NCI-H2227 (cell line): ENCODE results near the gene GTPBP3.
A peak's percentile ranks its signal among the peaks of the same experiment; 100 is the strongest.

Source experiments
- DNase-seq: peaks from one replicate; lab custom pipeline; 2025; ENCODE audit not compliant: unreplicated experiment; lab: John Stamatoyannopoulos, UW

Gene GTPBP3

DNA sequence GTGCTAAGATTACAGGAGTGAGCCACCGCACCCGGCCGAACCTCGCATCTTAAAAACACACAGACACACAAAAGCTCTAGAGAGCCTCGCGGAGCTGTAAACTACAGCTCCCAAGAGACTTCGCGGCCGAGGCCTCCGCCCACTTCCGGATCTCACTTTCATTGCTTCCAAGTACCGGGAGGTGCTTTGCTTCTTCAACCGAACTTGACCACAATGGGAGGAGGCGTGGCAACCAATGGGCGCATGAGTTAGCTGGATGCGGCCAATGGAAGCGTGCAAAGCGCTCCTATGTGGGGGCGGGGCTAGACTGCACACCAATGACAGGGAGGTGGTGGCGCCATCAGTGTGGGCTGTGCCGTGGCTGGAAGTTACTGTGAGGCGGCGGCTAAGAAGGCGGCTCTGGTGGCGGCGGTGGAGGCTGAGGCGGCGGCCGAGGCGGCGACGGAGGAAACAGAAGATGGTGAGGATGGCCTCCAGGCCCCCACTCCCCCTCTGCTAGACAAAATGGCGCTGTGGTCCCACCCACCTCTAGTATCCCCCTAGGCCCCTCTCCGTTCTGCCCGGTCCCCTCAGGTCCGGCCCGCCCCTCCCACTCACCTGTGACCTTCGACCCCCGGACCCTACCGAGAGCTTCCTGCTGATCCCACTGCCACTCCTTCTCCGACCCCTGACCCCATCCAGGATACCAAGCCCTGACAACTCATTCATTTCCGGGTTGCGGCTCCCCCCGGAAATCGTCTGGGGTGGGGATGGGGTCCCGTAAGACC lies 28.0 kb upstream of the GTPBP3 start, which contains the start of gene DDA1:
DDA1 (plus strand) TSS at position 366 of the 767 bp plus-strand sequence; CDS start at position 458, 92 bp downstream.
- peak; percentile 99 for DNase-seq

DNA sequence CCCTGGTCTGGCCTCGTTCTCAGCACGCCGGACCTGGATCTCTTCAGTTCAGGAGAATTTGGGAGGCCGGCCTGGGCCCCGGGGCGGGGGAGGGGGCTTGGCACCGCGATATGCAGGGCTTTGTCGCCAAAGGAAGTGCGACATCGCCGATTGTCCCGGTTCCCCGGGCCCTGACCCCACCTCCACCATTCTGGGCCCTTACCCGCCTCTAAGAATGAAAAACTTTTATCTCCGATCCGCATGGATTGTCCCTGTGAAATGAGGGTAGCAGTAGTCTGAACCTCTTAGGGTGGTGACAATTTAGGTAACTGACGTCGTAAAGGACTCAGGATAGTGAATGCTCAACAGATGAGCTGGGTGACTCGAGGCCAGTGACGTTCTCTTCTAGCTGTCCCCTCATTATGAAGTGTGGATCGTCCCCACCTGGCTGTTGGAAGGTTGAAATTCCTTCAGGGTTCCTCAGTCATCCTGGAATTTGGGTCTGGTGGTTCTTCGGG lies 27.3 kb upstream of the GTPBP3 start:
- DNase-seq = no peak

- no peak for DNase-seq
These were observed 25.7 kb upstream of the GTPBP3 start for GRCh38 chr19:17311455-17312188.

- DNase-seq = no peak
These were observed 24.9 kb upstream of the GTPBP3 start for GRCh38 chr19:17312189-17313113.

- DNase-seq = no peak
These were observed 23.3 kb upstream of the GTPBP3 start for GRCh38 chr19:17314007-17314593.

DNA sequence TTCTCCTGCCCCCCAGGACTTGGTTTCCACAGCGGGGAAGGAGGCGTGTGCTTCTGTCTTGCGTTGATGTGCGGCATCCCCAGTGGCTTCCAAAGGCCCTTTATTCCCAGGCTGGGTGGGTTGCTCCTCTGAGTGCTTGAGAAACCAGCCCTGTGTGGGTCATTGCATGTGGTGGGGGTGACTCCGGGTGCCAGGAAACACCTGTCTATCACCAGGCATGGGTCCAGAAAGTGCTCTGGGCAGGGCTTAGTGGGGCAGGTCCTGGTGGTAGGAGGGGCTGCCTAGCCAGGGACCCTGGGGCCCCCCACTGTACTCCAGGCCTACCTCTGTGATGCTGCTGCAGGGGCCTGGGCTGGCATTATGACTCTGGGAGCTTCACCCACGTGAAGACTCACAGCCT lies 18.4 kb upstream of the GTPBP3 start:
- no peak for DNase-seq

DNA sequence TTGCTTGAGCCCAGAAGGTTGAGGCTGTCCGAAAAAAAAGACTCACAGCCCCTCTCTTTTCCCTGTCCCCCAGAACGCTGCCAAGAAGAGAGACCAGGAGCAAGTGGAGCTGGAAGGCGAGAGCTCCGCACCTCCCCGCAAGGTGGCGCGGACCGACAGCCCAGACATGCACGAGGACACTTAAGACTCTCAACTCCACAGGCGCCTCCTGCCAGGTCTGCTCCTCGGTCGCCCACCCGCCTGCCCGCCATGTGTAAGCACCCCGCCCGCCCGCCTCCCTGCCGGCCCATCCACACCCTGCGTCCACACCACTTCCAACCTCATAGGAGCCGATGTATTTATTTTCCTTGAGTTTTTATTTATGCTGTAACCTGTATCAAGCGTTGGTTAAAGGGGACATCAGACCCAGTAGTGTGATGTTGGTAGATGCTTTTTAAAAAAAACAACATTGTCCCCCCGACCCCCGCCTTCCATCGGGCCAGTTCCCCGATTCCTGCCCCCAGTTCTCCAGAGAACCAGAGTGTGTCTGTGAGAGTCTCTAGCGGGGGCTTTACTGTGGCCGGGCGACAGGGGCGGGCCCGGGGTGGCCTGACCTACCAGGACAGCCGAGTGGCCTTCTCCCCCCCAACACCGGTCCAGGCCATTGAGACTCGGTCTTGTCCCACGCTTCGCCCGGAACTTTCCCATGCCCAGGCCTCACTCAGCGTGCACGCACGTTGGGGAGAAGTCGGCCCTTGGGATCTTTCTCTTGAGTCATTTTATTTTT lies 17.7 kb upstream of the GTPBP3 start:
- no peak for DNase-seq

DNA sequence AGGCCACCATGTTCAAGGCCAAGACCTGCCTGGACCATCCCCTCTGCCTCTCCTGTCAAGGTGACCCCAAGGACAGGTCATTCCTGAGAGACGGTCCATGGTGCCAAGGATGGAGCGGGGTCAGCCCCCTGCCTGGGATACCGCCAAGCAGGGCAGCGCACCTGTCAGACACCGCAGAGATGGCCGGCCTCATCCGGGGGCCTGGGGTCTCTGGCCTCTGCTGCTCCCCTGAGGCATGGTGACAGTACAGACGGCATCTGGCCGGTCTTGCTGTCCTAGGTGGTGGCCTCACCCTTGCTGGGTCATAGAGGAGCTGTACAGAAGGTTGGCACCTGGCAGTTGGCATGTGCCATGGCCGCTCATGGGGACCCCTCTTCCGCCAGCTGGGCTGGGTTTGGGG lies 16.9 kb upstream of the GTPBP3 start:
- no peak for DNase-seq

- no peak for DNase-seq
These were observed 15.5 kb upstream of the GTPBP3 start for GRCh38 chr19:17321655-17322489.

DNA sequence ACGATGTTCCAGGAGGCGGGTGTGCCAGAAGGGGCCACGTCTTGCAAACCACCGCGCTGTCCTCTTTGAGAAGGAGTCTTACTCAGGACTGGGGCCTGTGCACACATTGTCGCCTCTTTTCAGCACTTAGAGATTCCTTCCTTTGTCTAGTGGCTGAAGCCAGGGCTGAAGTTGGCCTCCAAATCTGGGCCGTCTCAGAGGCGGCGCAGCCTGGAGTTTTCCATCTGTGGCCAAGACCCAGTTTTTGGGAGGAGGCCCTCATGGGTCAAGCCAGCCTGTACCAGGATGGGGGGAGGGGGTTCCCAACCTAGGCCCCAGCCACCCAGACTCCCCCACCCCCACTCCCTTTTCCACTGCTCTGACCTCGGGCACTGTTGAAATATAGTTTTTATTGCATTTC lies 14.5 kb upstream of the GTPBP3 start:
- DNase-seq = no peak

DNA sequence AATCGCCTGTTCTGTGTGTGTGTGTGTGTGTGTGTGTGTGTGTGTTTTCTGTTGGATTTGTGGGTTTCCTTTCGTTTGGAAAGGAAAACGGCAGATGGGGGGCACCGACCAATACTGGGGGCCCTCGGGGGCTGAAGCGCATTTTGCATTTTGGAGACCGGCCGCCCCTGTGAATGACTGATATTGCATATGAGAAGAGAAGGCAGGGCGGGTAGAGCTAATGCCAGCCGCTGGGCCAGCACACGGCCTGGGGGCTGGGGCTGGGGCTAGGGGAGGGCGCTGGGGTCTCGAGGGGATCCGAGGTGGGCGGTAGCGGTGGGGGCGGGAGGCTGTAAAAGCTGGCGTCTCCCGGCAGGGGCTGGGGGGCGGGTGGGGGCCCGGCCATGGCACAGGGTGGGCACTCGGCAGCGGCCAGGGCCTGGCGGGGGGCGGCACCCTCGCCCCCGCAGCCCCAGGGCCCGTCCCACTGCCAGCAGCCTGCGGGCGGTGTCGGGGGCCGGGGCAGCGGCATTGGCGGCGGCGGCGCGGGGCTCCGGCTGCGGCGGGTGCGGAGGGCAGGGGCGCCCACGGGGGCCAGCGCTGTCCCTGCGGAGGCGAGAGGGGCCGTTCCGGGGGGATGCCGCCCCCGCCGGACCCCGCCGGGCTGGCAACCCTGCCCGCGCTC lies 13.9 kb upstream of the GTPBP3 start:
- no peak for DNase-seq

GRCh38 chr19:17323964-17324332 lies 13.4 kb upstream of the GTPBP3 start:
- DNase-seq = no peak

GRCh38 chr19:17324357-17325114 lies 12.8 kb upstream of the GTPBP3 start:
- DNase-seq = no peak

DNA sequence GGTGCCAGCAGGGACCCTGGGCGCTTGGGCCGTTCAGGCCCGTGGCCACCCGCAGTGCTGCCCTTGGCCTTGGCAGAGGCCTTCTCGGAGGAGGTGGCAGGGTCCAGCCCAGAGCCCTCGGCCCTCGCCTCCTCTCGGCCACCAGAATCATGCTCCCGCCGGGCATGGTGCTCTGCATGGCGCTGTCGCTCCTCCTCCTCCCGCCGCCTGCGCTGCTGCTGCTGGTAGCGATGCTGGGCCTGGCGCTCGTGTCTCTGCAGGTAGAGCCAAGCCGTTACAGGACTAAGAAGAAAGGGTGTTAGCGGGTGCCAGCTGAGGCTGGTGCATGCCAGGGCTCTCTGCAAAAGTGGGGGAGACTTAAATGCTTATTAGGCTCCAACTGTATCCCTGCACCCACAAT lies 12.2 kb upstream of the GTPBP3 start:
- DNase-seq = no peak

DNA sequence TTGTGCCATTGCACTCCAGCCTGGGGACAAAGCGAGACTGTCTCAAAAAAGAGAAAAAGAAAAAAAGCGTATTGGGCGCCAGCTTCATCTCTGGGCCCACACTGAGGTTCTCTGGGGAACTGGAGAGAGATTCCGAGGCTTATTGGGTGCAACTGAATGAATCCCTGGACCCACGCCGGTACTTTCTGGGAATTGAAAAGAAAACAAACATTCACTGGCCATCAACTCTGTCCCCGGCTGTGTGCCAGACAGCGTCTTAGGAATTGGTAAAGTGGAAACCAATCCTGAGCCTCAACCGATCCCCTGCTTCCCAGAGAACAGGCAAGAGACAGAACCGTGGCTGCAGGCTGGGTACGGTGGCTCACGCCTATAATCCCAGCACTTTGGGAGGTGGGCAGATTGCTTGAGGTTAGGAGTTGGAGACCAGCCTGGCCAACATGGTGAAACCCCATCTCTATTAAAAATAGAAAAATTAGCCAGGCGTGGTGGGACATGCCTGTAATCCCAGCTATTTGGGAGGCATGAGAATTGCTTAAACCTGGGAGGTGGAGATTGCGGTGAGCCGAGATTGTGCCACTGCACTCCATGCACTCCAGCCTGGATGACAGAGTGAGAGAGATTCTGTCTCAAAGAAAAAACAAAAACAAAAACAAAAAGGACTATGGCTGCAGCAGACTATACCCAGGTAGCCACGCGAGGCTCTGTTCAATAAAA lies 11.3 kb upstream of the GTPBP3 start:
- no peak for DNase-seq

- no peak for DNase-seq
These were observed 10.8 kb upstream of the GTPBP3 start for GRCh38 chr19:17326595-17326966.

GRCh38 chr19:17327068-17327653 lies 10.2 kb upstream of the GTPBP3 start:
- no peak for DNase-seq
